ENCODE data around the gene ENKUR.

ENKUR gene

DNA sequence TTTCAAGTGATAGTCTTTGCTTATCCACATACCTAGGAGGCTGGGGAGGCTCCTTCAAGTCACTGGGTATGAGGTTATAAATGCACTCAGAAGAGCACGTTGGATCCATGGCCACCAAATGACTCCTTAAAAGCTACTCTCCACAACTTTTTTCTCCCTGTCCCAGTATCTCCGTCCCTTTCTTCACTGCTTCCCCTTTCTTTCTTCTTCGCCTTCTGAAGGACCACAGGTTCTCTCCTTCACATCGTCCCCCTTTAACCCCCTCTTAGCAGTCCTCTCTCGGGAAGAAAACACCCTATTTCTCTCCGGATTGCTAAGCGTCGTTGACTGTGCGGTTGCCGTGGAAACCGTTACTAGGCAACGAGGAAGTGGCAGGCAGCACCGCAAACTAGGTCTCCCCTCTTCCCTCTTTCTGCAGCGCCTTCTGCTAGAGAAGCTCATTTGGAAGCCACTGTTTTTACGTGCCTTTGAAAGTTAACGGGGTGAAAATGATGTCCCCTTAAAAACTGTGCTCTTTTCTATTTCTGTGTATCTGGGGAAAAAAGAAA lies at the start of gene ENKUR:
Gene ENKUR, minus strand, starts transcription at position 331 of the 548 bp plus-strand sequence. Its CDS starts 222 bp downstream, at position 109.
- H3K4me3 Mint-ChIP-seq, result peak within 1 kb of the TSS; percentile 99
- no peaks in the 10 kb centered on the region for H3K9me3 Mint-ChIP-seq (ENCODE audit: low read depth)
- H3K4me1 Mint-ChIP-seq (ENCODE audit: low read depth), result peaks cover 34% of the 10 kb centered on the region
- peaks cover 2% of the 10 kb centered on the region for H3K36me3 Mint-ChIP-seq
- H3K27me3 Mint-ChIP-seq, result no peaks in the 10 kb centered on the region
- H3K27ac Mint-ChIP-seq, result peak within 1 kb of the TSS; percentile 100

DNA sequence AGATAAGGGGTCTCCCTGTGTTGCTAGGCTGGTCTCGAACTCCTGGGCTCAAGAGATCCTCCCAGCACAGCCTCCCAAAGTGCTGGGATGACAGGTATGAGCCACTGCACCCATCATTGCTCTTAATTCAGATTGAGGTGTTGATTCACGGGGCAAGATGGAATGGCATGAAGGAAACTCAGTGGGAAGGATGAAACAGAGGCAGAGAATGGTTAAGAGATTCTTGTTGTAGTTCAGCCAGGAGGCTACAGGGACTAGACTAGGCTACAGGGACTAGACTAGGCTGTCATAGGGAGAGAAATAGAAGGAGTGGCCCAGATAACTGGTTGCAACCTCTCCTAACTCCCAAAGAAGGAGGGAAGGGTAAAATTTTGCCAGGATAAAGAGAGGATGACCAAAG lies 48.4 kb upstream of the ENKUR start:
- Mint-ChIP-seq H3K9me3 (ENCODE audit: low read depth) (no peaks in the 10 kb centered on the region), H3K4me1 (ENCODE audit: low read depth) (peaks cover 17% of the 10 kb centered on the region), H3K36me3 (peaks cover 2% of the 10 kb centered on the region), H3K27ac (no peak overlapping the region), H3K27me3 (no peaks in the 10 kb centered on the region), H3K4me3 (no peak overlapping the region)

DNA sequence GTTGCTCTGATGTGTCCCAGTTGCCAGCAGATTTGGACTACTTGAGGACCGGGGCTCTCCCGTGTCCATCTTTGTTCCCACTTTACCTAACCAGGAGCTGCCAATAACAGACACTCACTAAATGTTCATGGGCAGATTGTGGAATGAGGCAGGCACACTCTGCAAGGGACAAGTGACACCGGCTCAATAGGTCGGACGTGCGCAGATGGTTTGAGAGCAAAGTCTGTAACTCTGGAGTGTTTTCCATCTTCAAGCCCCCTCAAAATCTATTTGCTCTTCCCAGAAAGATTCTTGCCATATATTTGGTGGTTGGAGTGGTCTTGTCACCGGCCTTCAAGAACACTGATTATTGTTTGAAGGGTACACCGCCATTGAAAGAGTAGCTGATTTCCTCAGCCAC lies 47.7 kb upstream of the ENKUR start:
- H3K9me3 Mint-ChIP-seq (ENCODE audit: low read depth), result no peaks in the 10 kb centered on the region
- no peak overlapping the region for H3K4me3 Mint-ChIP-seq
- H3K4me1 Mint-ChIP-seq (ENCODE audit: low read depth), result peaks cover 17% of the 10 kb centered on the region

DNA sequence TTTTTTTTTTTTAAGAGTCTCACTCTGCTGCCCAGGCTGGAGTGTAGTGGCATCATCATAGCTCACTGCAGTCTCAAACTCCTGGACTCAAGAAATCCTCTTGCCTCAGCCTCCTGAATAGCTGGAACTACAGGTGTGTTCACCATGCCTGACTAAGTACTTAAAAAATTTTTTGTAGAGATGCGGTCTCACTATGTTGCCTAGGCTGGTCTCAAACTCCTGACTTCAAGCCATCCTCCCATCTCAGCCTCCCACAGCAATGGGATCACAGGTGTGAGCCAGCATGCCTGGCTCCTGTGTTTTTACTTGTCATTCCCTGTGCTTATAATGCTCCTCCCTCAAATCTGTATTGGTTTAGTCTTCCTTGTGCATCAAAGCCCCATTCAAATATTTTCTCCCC lies 47.2 kb upstream of the ENKUR start:
- H3K4me3 Mint-ChIP-seq, result no peak overlapping the region

More for the DNA sequence above, 47.7 kb upstream of the ENKUR start:
- no peak overlapping the region for H3K27ac Mint-ChIP-seq
- H3K36me3 Mint-ChIP-seq, result peaks cover 2% of the 10 kb centered on the region
- H3K27me3 Mint-ChIP-seq, result no peaks in the 10 kb centered on the region

DNA sequence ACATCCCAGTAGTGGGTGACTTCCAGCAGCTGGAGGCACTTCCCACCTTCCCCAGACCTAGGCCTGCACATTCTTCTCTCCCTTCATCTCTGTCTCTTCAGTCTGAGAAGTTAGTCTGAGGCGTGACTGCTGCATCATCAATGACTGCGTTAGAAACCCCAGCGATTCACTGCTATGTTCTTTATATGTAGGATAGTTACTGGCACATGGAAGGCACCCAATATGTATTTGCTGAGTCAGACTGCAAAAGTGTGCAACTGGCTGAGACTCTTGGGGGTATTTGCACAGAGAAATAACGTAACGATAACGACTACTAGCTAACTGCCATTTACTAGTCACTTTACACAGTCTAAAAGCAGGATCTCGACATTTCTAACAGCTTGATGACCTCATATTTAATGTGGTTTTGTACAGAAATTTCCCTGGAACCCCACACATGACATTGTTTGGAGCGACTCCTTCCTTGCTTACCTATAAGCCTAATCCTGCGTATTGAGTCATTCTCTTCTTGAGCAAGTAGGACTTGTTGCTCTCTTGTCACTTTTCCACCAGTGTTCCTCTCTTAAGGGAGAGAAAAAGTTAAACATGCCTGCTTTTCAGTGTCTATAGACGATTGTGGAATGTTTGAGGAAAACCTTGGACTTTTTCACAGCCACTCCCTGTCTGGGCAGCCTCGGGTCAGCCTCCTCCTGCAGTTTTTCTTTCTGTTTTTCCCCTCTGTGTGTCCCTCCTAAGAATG lies 45.9 kb upstream of the ENKUR start:
- Mint-ChIP-seq H3K9me3 (ENCODE audit: low read depth) (no peaks in the 10 kb centered on the region), H3K27ac (peak overlapping the region; percentile 84), H3K4me1 (ENCODE audit: low read depth) (peaks cover 17% of the 10 kb centered on the region), H3K4me3 (no peak overlapping the region), H3K27me3 (no peaks in the 10 kb centered on the region), H3K36me3 (peaks cover 2% of the 10 kb centered on the region)

More for the DNA sequence above, 47.2 kb upstream of the ENKUR start:
- Mint-ChIP-seq H3K4me1 (ENCODE audit: low read depth) (peaks cover 17% of the 10 kb centered on the region), H3K27ac (no peak overlapping the region), H3K27me3 (no peaks in the 10 kb centered on the region), H3K9me3 (ENCODE audit: low read depth) (no peaks in the 10 kb centered on the region), H3K36me3 (peaks cover 2% of the 10 kb centered on the region)

GRCh38 chr10:25061125-25061524 lies 45.2 kb upstream of the ENKUR start:
- Mint-ChIP-seq H3K36me3 (peaks cover 2% of the 10 kb centered on the region), H3K4me3 (no peak overlapping the region), H3K9me3 (ENCODE audit: low read depth) (no peaks in the 10 kb centered on the region), H3K27me3 (no peaks in the 10 kb centered on the region), H3K27ac (peak overlapping the region; percentile 24), H3K4me1 (ENCODE audit: low read depth) (peaks cover 17% of the 10 kb centered on the region)

DNA sequence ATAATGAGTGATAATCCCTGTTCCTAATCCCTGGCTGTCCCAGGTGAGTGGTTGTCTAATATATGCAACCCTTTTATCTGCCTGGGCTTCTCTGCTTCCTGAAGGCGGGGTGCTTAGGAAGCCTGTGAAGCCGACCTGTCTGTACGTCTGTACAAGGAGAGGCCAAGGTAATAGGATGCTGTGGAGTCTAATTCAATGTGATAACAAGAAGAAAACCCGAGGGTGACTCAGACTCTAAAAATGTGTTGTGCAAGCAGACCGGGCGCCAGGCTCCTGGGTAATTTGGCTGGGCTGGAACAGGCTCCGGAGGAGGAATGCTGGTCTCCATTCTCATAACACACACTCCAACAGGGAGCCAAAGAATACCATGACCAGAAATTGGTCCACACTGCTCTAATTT lies 44.0 kb upstream of the ENKUR start:
- H3K4me3 Mint-ChIP-seq, result no peak overlapping the region
- peaks cover 17% of the 10 kb centered on the region for H3K4me1 Mint-ChIP-seq (ENCODE audit: low read depth)
- peaks cover 2% of the 10 kb centered on the region for H3K36me3 Mint-ChIP-seq
- no peaks in the 10 kb centered on the region for H3K9me3 Mint-ChIP-seq (ENCODE audit: low read depth)
- no peaks in the 10 kb centered on the region for H3K27me3 Mint-ChIP-seq
- H3K27ac Mint-ChIP-seq, result no peak overlapping the region

DNA sequence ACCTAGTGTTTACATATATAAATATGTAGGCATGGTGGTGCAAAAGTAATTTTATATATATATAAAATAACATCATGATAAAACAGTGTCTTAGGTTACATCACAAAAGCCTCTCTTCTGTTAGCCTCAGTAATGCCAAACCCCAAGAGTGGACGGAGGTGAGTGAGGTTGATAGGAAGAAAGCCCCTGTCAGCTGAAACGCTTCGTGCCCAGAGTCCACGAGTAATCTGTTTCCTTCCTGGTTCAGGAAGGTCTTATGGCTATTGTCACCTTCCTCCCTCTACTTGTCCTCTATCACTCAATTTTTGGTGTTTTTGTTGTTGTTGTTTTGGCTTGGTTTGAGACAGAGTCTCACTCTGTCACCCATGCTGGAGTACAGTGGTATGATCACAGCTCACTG lies 41.9 kb upstream of the ENKUR start:
- Mint-ChIP-seq H3K9me3 (ENCODE audit: low read depth) (no peaks in the 10 kb centered on the region), H3K27me3 (no peaks in the 10 kb centered on the region), H3K27ac (no peak overlapping the region), H3K4me3 (no peak overlapping the region), H3K36me3 (no peaks in the 10 kb centered on the region), H3K4me1 (ENCODE audit: low read depth) (peaks cover 8% of the 10 kb centered on the region)

- Mint-ChIP-seq H3K4me3 (no peak overlapping the region), H3K9me3 (ENCODE audit: low read depth) (no peaks in the 10 kb centered on the region), H3K27me3 (no peaks in the 10 kb centered on the region), H3K27ac (no peak overlapping the region), H3K4me1 (ENCODE audit: low read depth) (no peaks in the 10 kb centered on the region), H3K36me3 (no peaks in the 10 kb centered on the region)
Measured at GRCh38 chr10:25056726-25057125, 40.8 kb upstream of the ENKUR start.

- Mint-ChIP-seq H3K27ac (no peak overlapping the region), H3K9me3 (ENCODE audit: low read depth) (no peaks in the 10 kb centered on the region), H3K4me3 (no peak overlapping the region), H3K27me3 (peaks cover 12% of the 10 kb centered on the region), H3K4me1 (ENCODE audit: low read depth) (no peaks in the 10 kb centered on the region), H3K36me3 (peaks cover 2% of the 10 kb centered on the region)
Measured at GRCh38 chr10:25052012-25052411, 36.1 kb upstream of the ENKUR start.

DNA sequence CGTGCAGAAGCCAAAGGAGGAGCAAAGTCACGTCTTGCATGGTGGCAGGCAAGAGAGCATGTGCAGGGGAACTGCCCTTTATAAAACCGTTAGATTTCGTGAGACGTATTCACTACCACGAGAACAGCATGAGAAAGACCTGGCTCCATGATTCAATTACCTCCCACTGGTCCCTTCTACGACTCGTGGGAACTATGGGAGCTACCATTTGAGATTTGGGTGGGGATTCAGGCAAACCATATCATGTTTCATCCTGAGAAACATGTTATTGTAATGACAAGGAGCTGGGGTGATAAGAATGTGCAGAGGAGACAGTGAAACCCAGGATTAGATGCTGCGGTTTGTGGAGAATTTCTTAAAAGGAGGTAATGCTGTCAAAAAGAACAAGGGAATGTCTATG lies 34.4 kb upstream of the ENKUR start:
- peaks cover 12% of the 10 kb centered on the region for H3K27me3 Mint-ChIP-seq
- H3K4me3 Mint-ChIP-seq, result no peak overlapping the region
- peaks cover 2% of the 10 kb centered on the region for H3K36me3 Mint-ChIP-seq
- H3K9me3 Mint-ChIP-seq (ENCODE audit: low read depth), result no peaks in the 10 kb centered on the region
- no peaks in the 10 kb centered on the region for H3K4me1 Mint-ChIP-seq (ENCODE audit: low read depth)
- no peak overlapping the region for H3K27ac Mint-ChIP-seq

DNA sequence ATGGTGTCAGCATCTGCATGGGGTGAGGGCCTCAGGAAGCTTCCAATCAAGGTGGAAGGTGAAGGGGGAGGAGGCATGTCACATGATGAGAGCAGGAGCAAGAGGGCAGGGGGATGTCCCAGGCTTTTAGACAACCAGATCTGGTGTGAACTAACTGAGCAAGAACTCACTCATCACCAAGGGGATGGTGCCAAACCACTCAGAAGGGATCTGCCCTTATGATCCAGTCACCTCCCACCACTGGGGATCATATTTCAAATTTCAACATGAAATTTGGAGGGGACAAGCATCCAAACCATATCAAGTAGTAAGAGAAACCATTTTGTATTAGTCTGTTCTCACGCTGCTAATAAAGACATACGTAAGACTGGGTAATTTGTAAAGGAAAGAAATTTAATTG lies 34.0 kb upstream of the ENKUR start:
- Mint-ChIP-seq H3K27ac (no peak overlapping the region), H3K36me3 (peaks cover 2% of the 10 kb centered on the region), H3K4me3 (no peak overlapping the region), H3K4me1 (ENCODE audit: low read depth) (no peaks in the 10 kb centered on the region), H3K9me3 (ENCODE audit: low read depth) (no peaks in the 10 kb centered on the region), H3K27me3 (peaks cover 12% of the 10 kb centered on the region)

- H3K27ac Mint-ChIP-seq, result no peak overlapping the region
- no peak overlapping the region for H3K4me3 Mint-ChIP-seq
- H3K27me3 Mint-ChIP-seq, result peaks cover 13% of the 10 kb centered on the region
- H3K9me3 Mint-ChIP-seq (ENCODE audit: low read depth), result no peaks in the 10 kb centered on the region
- peaks cover 2% of the 10 kb centered on the region for H3K36me3 Mint-ChIP-seq
- no peaks in the 10 kb centered on the region for H3K4me1 Mint-ChIP-seq (ENCODE audit: low read depth)
Measured at GRCh38 chr10:25048450-25048849, 32.5 kb upstream of the ENKUR start.

DNA sequence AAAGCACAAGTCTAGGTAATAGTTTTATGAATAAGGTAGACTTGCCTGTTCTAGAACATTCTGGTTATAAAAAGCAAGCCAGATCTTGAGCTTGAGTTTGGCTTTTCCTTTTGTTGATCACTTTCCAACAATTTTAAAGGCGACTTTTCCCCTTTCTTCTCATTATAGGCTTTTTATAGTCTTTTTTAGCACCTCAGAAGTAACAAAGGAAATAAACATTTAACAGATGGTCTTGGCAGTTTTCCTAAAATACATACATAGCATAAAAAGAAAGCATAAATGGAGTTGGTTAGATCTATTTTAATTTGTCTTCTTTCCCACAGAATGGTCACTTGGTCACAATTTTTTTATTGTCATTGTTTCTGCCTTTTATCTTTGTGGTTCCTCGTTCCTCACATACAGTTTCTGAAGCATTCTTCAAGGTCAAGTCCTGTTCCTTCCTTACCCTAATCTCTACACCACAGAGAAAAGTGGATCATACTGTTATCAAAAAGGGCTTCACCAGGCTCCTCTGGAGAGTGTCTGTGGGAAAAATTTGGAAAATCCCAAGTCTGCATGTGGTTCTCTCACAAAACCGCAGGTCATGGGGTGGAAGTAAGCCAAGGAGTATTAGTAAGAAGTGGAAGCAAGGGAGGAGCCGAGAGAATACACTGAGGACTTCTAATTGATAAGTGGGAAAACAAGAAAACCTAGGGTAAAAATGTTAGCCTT lies 31.8 kb upstream of the ENKUR start:
- Mint-ChIP-seq H3K4me1 (ENCODE audit: low read depth) (no peaks in the 10 kb centered on the region), H3K9me3 (ENCODE audit: low read depth) (no peaks in the 10 kb centered on the region), H3K27ac (no peak overlapping the region), H3K36me3 (peaks cover 2% of the 10 kb centered on the region), H3K4me3 (no peak overlapping the region), H3K27me3 (peaks cover 13% of the 10 kb centered on the region)

GRCh38 chr10:25047088-25047487 lies 31.1 kb upstream of the ENKUR start:
- Mint-ChIP-seq H3K27ac (no peak overlapping the region), H3K4me1 (ENCODE audit: low read depth) (no peaks in the 10 kb centered on the region)

More at GRCh38 chr10:25047088-25047487, 31.1 kb upstream of the ENKUR start:
- Mint-ChIP-seq H3K27me3 (peaks cover 13% of the 10 kb centered on the region), H3K36me3 (peaks cover 2% of the 10 kb centered on the region), H3K4me3 (no peak overlapping the region), H3K9me3 (ENCODE audit: low read depth) (no peaks in the 10 kb centered on the region)
